ENCODE measurements around the gene SGCA. TPM values are rescaled to one million over a fixed set of nuclear protein-coding genes. Genes with fewer than 3 reads are reported as not detected.

SGCA gene
- total RNA-seq, 1 donor from 2014 or later: 137 TPM

DNA sequence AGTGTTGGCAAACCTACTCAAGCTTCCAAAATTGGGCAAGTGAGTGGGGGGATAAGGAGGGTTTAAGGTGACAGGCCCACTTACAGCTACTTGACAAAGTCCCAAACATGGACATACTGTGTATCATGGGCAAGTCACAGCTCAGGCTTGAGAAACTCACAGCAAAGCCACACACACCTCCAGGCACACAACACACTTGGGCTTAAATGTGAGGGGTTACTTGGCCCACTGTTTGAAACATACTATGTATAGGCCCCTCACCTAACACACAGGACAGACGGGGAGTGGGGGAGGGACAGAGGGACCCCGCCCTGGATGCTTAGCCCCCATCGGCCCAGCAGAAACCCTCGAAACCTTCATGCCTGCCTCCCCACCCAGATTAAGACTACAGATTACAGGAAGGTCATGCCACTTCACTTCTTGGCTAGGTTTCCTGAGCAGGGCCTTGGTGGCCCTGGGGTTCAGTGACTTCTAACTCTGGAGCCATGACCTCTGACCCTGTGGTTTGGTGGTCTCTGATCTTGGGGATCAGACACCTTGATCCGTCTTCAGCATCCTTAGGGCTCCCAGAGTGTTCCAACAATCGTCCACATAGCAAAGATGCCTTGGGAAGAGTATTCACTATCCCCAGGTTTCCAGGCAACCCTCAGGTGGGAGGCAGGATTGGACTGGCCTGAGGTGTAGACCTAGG, 33.6 kb upstream of the SGCA start:
- Histone ChIP-seq H3K27me3 (ENCODE audit: low read depth) (peaks cover 11% of the 10 kb centered on the region), H3K4me1 (peaks cover 56% of the 10 kb centered on the region), H3K27ac (replicated peaks) (peak overlapping the region; percentile 90), H3K4me3 (no peak overlapping the region), H3K36me3 (peaks cover 32% of the 10 kb centered on the region), H3K9me3 (replicated peaks) (no peaks in the 10 kb centered on the region)
- TF ChIP-seq, protein P1, sequence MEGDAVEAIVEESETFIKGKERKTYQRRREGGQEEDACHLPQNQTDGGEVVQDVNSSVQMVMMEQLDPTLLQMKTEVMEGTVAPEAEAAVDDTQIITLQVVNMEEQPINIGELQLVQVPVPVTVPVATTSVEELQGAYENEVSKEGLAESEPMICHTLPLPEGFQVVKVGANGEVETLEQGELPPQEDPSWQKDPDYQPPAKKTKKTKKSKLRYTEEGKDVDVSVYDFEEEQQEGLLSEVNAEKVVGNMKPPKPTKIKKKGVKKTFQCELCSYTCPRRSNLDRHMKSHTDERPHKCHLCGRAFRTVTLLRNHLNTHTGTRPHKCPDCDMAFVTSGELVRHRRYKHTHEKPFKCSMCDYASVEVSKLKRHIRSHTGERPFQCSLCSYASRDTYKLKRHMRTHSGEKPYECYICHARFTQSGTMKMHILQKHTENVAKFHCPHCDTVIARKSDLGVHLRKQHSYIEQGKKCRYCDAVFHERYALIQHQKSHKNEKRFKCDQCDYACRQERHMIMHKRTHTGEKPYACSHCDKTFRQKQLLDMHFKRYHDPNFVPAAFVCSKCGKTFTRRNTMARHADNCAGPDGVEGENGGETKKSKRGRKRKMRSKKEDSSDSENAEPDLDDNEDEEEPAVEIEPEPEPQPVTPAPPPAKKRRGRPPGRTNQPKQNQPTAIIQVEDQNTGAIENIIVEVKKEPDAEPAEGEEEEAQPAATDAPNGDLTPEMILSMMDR (IDR thresholded peaks at IDR 0.05; ENCODE audit: borderline replicate concordance): no peak
- intact Hi-C loops (cut with micrococcal nuclease): no loop called here
- DNase-seq: no peak

DNA sequence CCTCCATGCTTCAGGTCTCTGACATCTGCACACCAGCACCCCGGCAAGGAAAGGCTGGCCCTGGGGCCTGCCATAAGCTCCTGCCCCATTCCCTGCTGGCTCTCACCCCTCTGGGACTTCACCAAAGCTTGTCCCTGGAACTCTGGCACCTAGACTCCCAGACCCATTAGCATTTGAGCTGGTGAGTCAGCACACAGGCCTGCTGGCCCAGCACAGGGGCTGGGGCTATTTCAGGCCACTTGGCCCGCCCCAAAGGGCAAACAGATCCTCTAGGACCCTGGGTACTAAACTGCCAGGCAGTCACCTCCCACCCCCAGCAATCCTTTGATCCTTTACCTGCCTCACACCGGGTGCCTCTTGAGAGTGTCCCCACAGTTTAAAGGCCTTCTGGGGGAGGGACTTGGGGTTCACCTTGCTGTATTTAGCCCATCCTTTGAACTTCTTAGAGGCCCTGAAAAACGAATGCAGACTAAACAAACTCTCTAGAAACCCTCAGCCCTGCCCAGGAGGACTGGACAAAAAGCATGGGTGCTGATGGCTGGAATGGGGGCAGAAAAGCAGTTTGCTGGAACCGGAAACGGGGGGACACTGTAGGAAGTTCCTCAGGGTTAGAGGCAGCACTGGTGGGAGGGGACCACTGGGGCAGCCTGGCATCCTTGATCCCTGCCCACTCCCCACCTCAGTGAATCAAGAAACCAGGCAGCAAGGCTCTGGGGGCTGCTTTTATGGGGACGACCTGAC, 32.6 kb upstream of the SGCA start:
- no peak overlapping the region for H3K4me3 ChIP-seq
- no peaks in the 10 kb centered on the region for H3K9me3 ChIP-seq (replicated peaks)
- H3K27ac ChIP-seq (replicated peaks): peak overlapping the region; percentile 90
- TF ChIP-seq, protein P1 (IDR thresholded peaks at IDR 0.05; ENCODE audit: borderline replicate concordance): no peak
- H3K27me3 ChIP-seq (ENCODE audit: low read depth): peaks cover 11% of the 10 kb centered on the region
- H3K36me3 ChIP-seq: peaks cover 41% of the 10 kb centered on the region
- intact Hi-C loops (cut with micrococcal nuclease): no loop called here
- H3K4me1 ChIP-seq: peaks cover 56% of the 10 kb centered on the region
- DNase-seq: no peak

GRCh38 chr17:50133769-50134099, 32.1 kb upstream of the SGCA start:
- Histone ChIP-seq H3K9me3 (replicated peaks) (no peaks in the 10 kb centered on the region), H3K36me3 (peaks cover 46% of the 10 kb centered on the region), H3K27me3 (ENCODE audit: low read depth) (peaks cover 8% of the 10 kb centered on the region), H3K27ac (replicated peaks) (peak overlapping the region; percentile 90), H3K4me1 (peaks cover 53% of the 10 kb centered on the region), H3K4me3 (no peak overlapping the region)
- no peak for DNase-seq
- TF ChIP-seq, protein P1 (IDR thresholded peaks at IDR 0.05; ENCODE audit: borderline replicate concordance): no peak
- intact Hi-C loops (cut with micrococcal nuclease): no loop called here

GRCh38 chr17:50134206-50135110, 31.3 kb upstream of the SGCA start:
- no peak for DNase-seq
- intact Hi-C loops (cut with micrococcal nuclease): no loop called here
- TF ChIP-seq, protein P1 (IDR thresholded peaks at IDR 0.05; ENCODE audit: borderline replicate concordance): no peak

GRCh38 chr17:50135316-50136095, 30.3 kb upstream of the SGCA start:
- intact Hi-C loops (cut with micrococcal nuclease): no loop called here
- H3K27ac ChIP-seq (replicated peaks): no peak overlapping the region
- DNase-seq: no peak
- peaks cover 62% of the 10 kb centered on the region for H3K36me3 ChIP-seq
- H3K4me3 ChIP-seq: no peak overlapping the region
- H3K27me3 ChIP-seq (ENCODE audit: low read depth): no peaks in the 10 kb centered on the region
- H3K9me3 ChIP-seq (replicated peaks): no peaks in the 10 kb centered on the region
- peaks cover 49% of the 10 kb centered on the region for H3K4me1 ChIP-seq
- TF ChIP-seq, protein P1 (IDR thresholded peaks at IDR 0.05; ENCODE audit: borderline replicate concordance): no peak

More at GRCh38 chr17:50134206-50135110, 31.3 kb upstream of the SGCA start:
- Histone ChIP-seq H3K4me3 (no peak overlapping the region), H3K36me3 (peaks cover 53% of the 10 kb centered on the region), H3K27ac (replicated peaks) (peak overlapping the region; percentile 90), H3K9me3 (replicated peaks) (no peaks in the 10 kb centered on the region), H3K4me1 (peaks cover 49% of the 10 kb centered on the region), H3K27me3 (ENCODE audit: low read depth) (peaks cover 1% of the 10 kb centered on the region)
